ENCODE results near the gene FARP1. TPM values are rescaled to one million over a fixed set of nuclear protein-coding genes. Genes with fewer than 3 reads are reported as not detected.

Gene FARP1
- total and polyA plus RNA-seq, 2 donors: 5.8 to 7.5 TPM

DNA sequence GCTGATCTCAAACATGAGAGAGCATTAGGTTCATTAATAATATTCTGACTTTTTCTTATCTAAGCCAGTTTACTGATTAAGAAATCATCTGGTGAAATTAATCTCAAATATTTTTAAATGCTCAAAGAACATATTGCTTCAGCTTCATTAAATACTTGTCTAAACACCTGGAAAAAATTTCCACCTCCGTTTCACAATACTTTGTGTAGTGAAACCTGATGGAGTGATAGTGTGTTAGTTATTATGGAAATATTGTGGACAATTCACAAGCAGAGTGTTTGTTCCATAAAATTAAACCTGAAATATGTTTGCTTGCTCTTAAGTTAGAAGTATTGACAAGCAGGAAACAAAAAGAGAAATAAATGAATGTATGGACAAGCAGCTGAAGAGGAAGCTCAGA is 91.5 kb downstream of the FARP1 start:
- no peaks in the 10 kb centered on the region for H3K27me3 ChIP-seq (ENCODE audit: control insufficient read depth in 2 of 2, insufficient read depth in 1 of 2, low read length in 1 of 2)
- no peak overlapping the region for H3K27ac ChIP-seq (ENCODE audit: low read depth in 1 of 2, low read length in 1 of 2)
- H3K9me3 ChIP-seq (ENCODE audit: control insufficient read depth in 2 of 2, insufficient read depth in 1 of 2, low read length in 1 of 2): no peaks in the 10 kb centered on the region
- no peak for DNase-seq (ENCODE audit: low read depth in 6 of 9, low spot score in 9 of 9)
- WGBS: 41% methylated on average over 1 of the region's 1 CpG
- H3K36me3 ChIP-seq (ENCODE audit: control insufficient read depth in 2 of 2, insufficient read depth in 2 of 2, low read length in 1 of 2): no peaks in the 10 kb centered on the region
- no peaks in the 10 kb centered on the region for H3K4me1 ChIP-seq (ENCODE audit: control insufficient read depth in 2 of 2, insufficient read depth in 2 of 2, low read length in 2 of 2)
- no peak overlapping the region for H3K4me3 ChIP-seq (ENCODE audit: low read length in 2 of 2)

DNA sequence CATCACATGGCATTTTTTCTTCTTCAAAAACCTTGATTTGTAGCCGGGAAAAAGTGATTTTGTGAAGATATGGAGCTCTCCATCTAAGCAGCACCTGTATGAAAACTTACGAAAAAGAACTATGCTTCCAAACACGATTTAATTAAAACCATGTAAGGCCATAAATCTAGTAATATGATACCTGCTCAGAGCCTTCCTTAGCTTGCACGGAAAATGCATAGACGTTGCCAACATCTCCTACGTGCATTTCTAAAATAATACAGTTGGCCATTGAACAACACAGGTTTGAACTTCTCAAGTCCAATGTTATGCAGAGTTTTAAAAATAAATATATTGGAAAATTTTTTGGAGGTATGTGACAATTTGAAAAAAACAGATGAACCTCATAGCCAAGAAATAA is 93.3 kb downstream of the FARP1 start:
- no peaks in the 10 kb centered on the region for H3K4me1 ChIP-seq (ENCODE audit: control insufficient read depth in 2 of 2, insufficient read depth in 2 of 2, low read length in 2 of 2)
- WGBS: 93% methylated on average over 6 of the region's 6 CpGs
- no peak overlapping the region for H3K4me3 ChIP-seq (ENCODE audit: low read length in 2 of 2)
- H3K27me3 ChIP-seq (ENCODE audit: control insufficient read depth in 2 of 2, insufficient read depth in 1 of 2, low read length in 1 of 2): no peaks in the 10 kb centered on the region
- DNase-seq (ENCODE audit: low read depth in 6 of 9, low spot score in 9 of 9): no peak
- H3K36me3 ChIP-seq (ENCODE audit: control insufficient read depth in 2 of 2, insufficient read depth in 2 of 2, low read length in 1 of 2): no peaks in the 10 kb centered on the region
- H3K27ac ChIP-seq (ENCODE audit: low read depth in 1 of 2, low read length in 1 of 2): no peak overlapping the region
- no peaks in the 10 kb centered on the region for H3K9me3 ChIP-seq (ENCODE audit: control insufficient read depth in 2 of 2, insufficient read depth in 1 of 2, low read length in 1 of 2)

- 92% methylated on average over 8 of the region's 8 CpGs for WGBS
- DNase-seq (ENCODE audit: low read depth in 6 of 9, low spot score in 9 of 9): peak in 2 of 9 donors; percentile 3 to 5
- Histone ChIP-seq H3K4me3 (ENCODE audit: low read length in 2 of 2) (no peak overlapping the region), H3K27ac (ENCODE audit: low read depth in 1 of 2, low read length in 1 of 2) (no peak overlapping the region), H3K36me3 (ENCODE audit: control insufficient read depth in 2 of 2, insufficient read depth in 2 of 2, low read length in 1 of 2) (no peaks in the 10 kb centered on the region), H3K27me3 (ENCODE audit: control insufficient read depth in 2 of 2, insufficient read depth in 1 of 2, low read length in 1 of 2) (no peaks in the 10 kb centered on the region), H3K9me3 (ENCODE audit: control insufficient read depth in 2 of 2, insufficient read depth in 1 of 2, low read length in 1 of 2) (no peaks in the 10 kb centered on the region), H3K4me1 (ENCODE audit: control insufficient read depth in 2 of 2, insufficient read depth in 2 of 2, low read length in 2 of 2) (no peaks in the 10 kb centered on the region)
Observed at GRCh38 chr13:98237331-98237730, 94.4 kb downstream of the FARP1 start.

- Histone ChIP-seq H3K4me1 (ENCODE audit: control insufficient read depth in 2 of 2, insufficient read depth in 2 of 2, low read length in 2 of 2) (no peaks in the 10 kb centered on the region), H3K9me3 (ENCODE audit: control insufficient read depth in 2 of 2, insufficient read depth in 1 of 2, low read length in 1 of 2) (no peaks in the 10 kb centered on the region), H3K27me3 (ENCODE audit: control insufficient read depth in 2 of 2, insufficient read depth in 1 of 2, low read length in 1 of 2) (no peaks in the 10 kb centered on the region), H3K27ac (ENCODE audit: low read depth in 1 of 2, low read length in 1 of 2) (peak overlapping the region in 1 of 2 donors; percentile 15), H3K4me3 (ENCODE audit: low read length in 2 of 2) (no peak overlapping the region), H3K36me3 (ENCODE audit: control insufficient read depth in 2 of 2, insufficient read depth in 2 of 2, low read length in 1 of 2) (no peaks in the 10 kb centered on the region)
- WGBS: 95% methylated on average over 14 of the region's 14 CpGs
- DNase-seq (ENCODE audit: low read depth in 6 of 9, low spot score in 9 of 9): no peak
Observed at GRCh38 chr13:98239162-98240076, 96.5 kb downstream of the FARP1 start.

GRCh38 chr13:98240135-98240534 is 97.2 kb downstream of the FARP1 start:
- H3K36me3 ChIP-seq (ENCODE audit: control insufficient read depth in 2 of 2, insufficient read depth in 2 of 2, low read length in 1 of 2): no peaks in the 10 kb centered on the region
- H3K27me3 ChIP-seq (ENCODE audit: control insufficient read depth in 2 of 2, insufficient read depth in 1 of 2, low read length in 1 of 2): no peaks in the 10 kb centered on the region
- H3K9me3 ChIP-seq (ENCODE audit: control insufficient read depth in 2 of 2, insufficient read depth in 1 of 2, low read length in 1 of 2): no peaks in the 10 kb centered on the region
- H3K4me1 ChIP-seq (ENCODE audit: control insufficient read depth in 2 of 2, insufficient read depth in 2 of 2, low read length in 2 of 2): no peaks in the 10 kb centered on the region
- no peak for DNase-seq (ENCODE audit: low read depth in 6 of 9, low spot score in 9 of 9)
- H3K27ac ChIP-seq (ENCODE audit: low read depth in 1 of 2, low read length in 1 of 2): no peak overlapping the region
- 97% methylated on average over 12 of the region's 12 CpGs for WGBS
- H3K4me3 ChIP-seq (ENCODE audit: low read length in 2 of 2): no peak overlapping the region

DNA sequence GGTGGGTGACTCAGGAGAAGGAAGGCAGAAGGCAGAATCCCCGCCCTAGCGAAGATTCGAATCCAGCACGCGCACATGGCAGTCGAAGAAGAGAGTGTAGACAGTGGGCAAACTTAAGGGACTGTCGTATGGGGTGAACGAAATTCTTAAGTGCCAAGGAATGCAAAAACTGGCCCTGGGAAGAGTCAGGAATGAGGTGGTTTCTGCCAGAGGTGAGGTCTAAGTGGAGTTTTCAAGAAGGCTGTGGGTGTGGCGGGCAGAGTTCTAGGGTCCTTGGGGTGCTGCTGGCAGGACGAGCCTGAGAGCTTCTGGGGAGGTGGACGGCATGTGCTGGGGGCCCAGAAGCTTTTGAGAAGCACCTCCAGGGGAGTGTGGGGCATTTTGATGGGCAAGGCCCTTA is 98.1 kb downstream of the FARP1 start:
- H3K27ac ChIP-seq (ENCODE audit: low read depth in 1 of 2, low read length in 1 of 2): no peak overlapping the region
- H3K4me1 ChIP-seq (ENCODE audit: control insufficient read depth in 2 of 2, insufficient read depth in 2 of 2, low read length in 2 of 2): no peaks in the 10 kb centered on the region
- H3K27me3 ChIP-seq (ENCODE audit: control insufficient read depth in 2 of 2, insufficient read depth in 1 of 2, low read length in 1 of 2): no peaks in the 10 kb centered on the region
- H3K9me3 ChIP-seq (ENCODE audit: control insufficient read depth in 2 of 2, insufficient read depth in 1 of 2, low read length in 1 of 2): no peaks in the 10 kb centered on the region
- no peaks in the 10 kb centered on the region for H3K36me3 ChIP-seq (ENCODE audit: control insufficient read depth in 2 of 2, insufficient read depth in 2 of 2, low read length in 1 of 2)
- DNase-seq (ENCODE audit: low read depth in 6 of 9, low spot score in 9 of 9): no peak
- no peak overlapping the region for H3K4me3 ChIP-seq (ENCODE audit: low read length in 2 of 2)
- 96% methylated on average over 11 of the region's 11 CpGs for WGBS

DNA sequence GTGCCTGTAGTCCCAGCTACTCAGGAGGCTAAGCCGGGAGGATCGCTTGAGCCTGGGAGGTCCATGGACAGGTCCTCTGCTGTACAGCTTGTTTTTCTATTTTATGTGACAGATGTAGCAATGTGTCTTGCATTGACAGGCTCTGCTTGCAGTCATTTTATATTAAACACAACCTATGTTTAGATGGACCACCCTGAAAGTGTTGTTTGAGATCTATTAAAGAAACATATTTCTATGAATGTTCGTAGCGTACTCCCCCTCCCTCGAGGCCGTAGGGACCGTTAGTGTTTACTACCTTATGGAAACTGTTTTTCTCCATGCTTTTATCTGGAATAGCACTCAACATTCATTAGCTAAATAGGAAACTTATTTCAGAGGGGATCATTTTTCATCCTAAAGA is 99.1 kb downstream of the FARP1 start:
- Histone ChIP-seq H3K27ac (ENCODE audit: low read depth in 1 of 2, low read length in 1 of 2) (no peak overlapping the region), H3K9me3 (ENCODE audit: control insufficient read depth in 2 of 2, insufficient read depth in 1 of 2, low read length in 1 of 2) (no peaks in the 10 kb centered on the region), H3K27me3 (ENCODE audit: control insufficient read depth in 2 of 2, insufficient read depth in 1 of 2, low read length in 1 of 2) (no peaks in the 10 kb centered on the region), H3K36me3 (ENCODE audit: control insufficient read depth in 2 of 2, insufficient read depth in 2 of 2, low read length in 1 of 2) (no peaks in the 10 kb centered on the region), H3K4me1 (ENCODE audit: control insufficient read depth in 2 of 2, insufficient read depth in 2 of 2, low read length in 2 of 2) (no peaks in the 10 kb centered on the region), H3K4me3 (ENCODE audit: low read length in 2 of 2) (no peak overlapping the region)
- WGBS: 99% methylated on average over 7 of the region's 7 CpGs
- no peak for DNase-seq (ENCODE audit: low read depth in 6 of 9, low spot score in 9 of 9)

GRCh38 chr13:98242403-98242802 is 99.5 kb downstream of the FARP1 start:
- Histone ChIP-seq H3K27me3 (ENCODE audit: control insufficient read depth in 2 of 2, insufficient read depth in 1 of 2, low read length in 1 of 2) (no peaks in the 10 kb centered on the region), H3K4me3 (ENCODE audit: low read length in 2 of 2) (no peak overlapping the region), H3K27ac (ENCODE audit: low read depth in 1 of 2, low read length in 1 of 2) (no peak overlapping the region), H3K4me1 (ENCODE audit: control insufficient read depth in 2 of 2, insufficient read depth in 2 of 2, low read length in 2 of 2) (no peaks in the 10 kb centered on the region), H3K36me3 (ENCODE audit: control insufficient read depth in 2 of 2, insufficient read depth in 2 of 2, low read length in 1 of 2) (no peaks in the 10 kb centered on the region), H3K9me3 (ENCODE audit: control insufficient read depth in 2 of 2, insufficient read depth in 1 of 2, low read length in 1 of 2) (no peaks in the 10 kb centered on the region)
- DNase-seq (ENCODE audit: low read depth in 6 of 9, low spot score in 9 of 9): no peak
- 95% methylated on average over 4 of the region's 4 CpGs for WGBS

- no peak for DNase-seq (ENCODE audit: low read depth in 6 of 9, low spot score in 9 of 9)
- Histone ChIP-seq H3K27me3 (ENCODE audit: control insufficient read depth in 2 of 2, insufficient read depth in 1 of 2, low read length in 1 of 2) (no peaks in the 10 kb centered on the region), H3K27ac (ENCODE audit: low read depth in 1 of 2, low read length in 1 of 2) (no peak overlapping the region), H3K4me1 (ENCODE audit: control insufficient read depth in 2 of 2, insufficient read depth in 2 of 2, low read length in 2 of 2) (no peaks in the 10 kb centered on the region), H3K9me3 (ENCODE audit: control insufficient read depth in 2 of 2, insufficient read depth in 1 of 2, low read length in 1 of 2) (no peaks in the 10 kb centered on the region), H3K36me3 (ENCODE audit: control insufficient read depth in 2 of 2, insufficient read depth in 2 of 2, low read length in 1 of 2) (no peaks in the 10 kb centered on the region), H3K4me3 (ENCODE audit: low read length in 2 of 2) (no peak overlapping the region)
Observed at GRCh38 chr13:98243929-98244272, 101.0 kb downstream of the FARP1 start.

Data from thymus (tissue), 11 donors.